B cell (primary cell): Measurements from ENCODE around the gene MLANA.

Source experiments
- CTCF ChIP-seq: fragments of 200-600 bp; IDR thresholded peaks from one replicate; pipeline ENCODE4 v1.8.0; 2022; ENCODE audit warnings: antibody characterized with exemption, mild to moderate bottlenecking
- EZH2 ChIP-seq: IDR thresholded peaks from 2 replicates; pipeline ENCODE4 v1.6.1; 2012; ENCODE audit warnings: borderline replicate concordance, low read depth, mild to moderate bottlenecking, moderate library complexity, low read length; ENCODE audit not compliant: insufficient read depth, poor library complexity, severe bottlenecking

- TF ChIP-seq CTCF (no peak), EZH2 (no peak)
These were observed 44.6 kb upstream of the MLANA start for GRCh38 chr9:5846096-5846495.
